C4-2B (cell line): ENCODE results near the gene PCDH15.

Source experiments
- H3K27ac ChIP-seq: fragments of 450-650 bp; 2 replicates; pipeline ENCODE4 v1.5.1; 2017
- ZFX ChIP-seq: fragments of 450-650 bp; IDR thresholded peaks from 2 replicates; pipeline ENCODE4 v1.6.1; 2017
- TF ChIP-seq, protein P1 (sequence below): fragments of 450-650 bp; conservative IDR thresholded peaks from 2 replicates; pipeline ENCODE4 v1.5.1; 2017; ENCODE audit warnings: mild to moderate bottlenecking

PCDH15 gene

DNA sequence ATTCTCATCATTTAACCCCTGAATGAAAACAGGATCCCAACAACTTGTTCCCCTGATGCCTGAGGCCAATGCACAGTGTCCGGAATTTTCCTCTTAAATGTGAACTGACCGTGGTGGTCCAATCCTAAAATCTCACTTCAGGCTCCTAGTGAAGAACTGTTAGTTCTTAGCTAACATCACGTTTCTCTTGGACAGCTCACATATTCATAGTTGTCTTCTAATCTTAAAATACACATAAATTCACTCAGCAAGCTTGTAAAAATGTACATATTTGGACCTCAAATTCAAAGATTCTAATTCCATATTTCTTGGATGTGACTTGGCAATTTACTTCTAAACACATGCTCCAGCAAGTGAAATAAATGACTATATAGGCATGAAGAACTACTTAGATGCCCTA lies 297.2 kb downstream of the PCDH15 start:
- no peak overlapping the region for H3K27ac ChIP-seq
- no peak for TF ChIP-seq ZFX
- TF ChIP-seq, protein P1, sequence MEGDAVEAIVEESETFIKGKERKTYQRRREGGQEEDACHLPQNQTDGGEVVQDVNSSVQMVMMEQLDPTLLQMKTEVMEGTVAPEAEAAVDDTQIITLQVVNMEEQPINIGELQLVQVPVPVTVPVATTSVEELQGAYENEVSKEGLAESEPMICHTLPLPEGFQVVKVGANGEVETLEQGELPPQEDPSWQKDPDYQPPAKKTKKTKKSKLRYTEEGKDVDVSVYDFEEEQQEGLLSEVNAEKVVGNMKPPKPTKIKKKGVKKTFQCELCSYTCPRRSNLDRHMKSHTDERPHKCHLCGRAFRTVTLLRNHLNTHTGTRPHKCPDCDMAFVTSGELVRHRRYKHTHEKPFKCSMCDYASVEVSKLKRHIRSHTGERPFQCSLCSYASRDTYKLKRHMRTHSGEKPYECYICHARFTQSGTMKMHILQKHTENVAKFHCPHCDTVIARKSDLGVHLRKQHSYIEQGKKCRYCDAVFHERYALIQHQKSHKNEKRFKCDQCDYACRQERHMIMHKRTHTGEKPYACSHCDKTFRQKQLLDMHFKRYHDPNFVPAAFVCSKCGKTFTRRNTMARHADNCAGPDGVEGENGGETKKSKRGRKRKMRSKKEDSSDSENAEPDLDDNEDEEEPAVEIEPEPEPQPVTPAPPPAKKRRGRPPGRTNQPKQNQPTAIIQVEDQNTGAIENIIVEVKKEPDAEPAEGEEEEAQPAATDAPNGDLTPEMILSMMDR, result no peak

DNA sequence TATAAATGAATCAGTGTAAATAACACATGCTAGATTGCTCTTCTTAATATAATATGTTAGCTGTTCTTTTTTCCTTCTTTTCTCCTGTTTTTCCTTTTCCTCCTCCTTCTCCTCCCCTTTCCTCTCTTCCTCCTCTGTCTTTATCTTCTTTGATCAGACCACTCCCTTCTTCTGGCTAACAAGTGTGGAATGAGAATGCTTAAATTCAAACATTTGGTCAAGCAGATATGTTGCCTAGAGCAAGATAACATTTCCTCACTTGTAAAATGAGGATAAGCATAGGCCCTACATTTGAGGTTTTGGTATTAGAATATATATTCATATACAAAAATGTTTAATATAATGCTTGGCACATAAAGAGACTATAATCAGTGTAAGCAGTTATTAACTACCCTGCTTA lies 299.1 kb downstream of the PCDH15 start:
- TF ChIP-seq, protein P1, result no peak
- no peak for TF ChIP-seq ZFX
- no peak overlapping the region for H3K27ac ChIP-seq

DNA sequence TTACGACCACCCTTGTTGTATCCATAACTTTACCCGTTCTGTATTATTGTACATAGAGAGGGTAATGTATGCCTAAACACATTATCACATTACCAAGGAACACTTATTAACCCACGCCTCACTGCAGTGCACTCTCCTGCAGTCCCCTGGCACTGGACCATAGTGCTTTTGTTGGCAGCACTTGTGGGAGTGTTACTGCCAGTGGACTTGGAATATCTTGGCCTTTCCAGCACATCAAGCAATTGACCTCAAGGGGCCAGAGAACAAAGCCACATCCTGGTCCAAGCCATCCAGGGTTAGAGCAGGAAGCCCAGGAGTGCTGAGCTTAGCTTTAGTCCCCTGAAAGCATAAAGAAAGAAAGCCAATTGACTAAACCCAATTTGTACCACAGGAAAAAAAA lies 304.2 kb downstream of the PCDH15 start:
- H3K27ac ChIP-seq, result no peak overlapping the region
- TF ChIP-seq, protein P1, result no peak
- no peak for TF ChIP-seq ZFX

DNA sequence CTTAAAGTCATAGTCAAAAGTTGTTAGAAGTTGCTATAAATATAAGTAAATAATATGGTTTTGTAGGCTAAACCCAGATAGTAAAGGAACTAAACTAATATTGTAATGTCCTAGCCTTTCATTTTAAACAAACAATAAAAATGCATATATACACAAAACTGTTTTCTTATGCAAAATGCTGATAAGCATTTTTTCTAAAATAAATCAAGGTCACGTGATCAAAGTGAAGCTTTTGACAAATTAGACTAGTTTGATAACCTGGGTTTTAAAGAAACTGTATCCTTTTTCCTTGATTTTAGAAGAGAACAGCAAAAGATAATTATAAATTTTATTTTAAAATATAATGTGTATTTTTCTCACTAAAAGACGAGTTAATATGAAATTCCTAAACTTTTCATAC lies 313.3 kb downstream of the PCDH15 start:
- TF ChIP-seq, protein P1, result no peak
- no peak for TF ChIP-seq ZFX
- no peak overlapping the region for H3K27ac ChIP-seq

DNA sequence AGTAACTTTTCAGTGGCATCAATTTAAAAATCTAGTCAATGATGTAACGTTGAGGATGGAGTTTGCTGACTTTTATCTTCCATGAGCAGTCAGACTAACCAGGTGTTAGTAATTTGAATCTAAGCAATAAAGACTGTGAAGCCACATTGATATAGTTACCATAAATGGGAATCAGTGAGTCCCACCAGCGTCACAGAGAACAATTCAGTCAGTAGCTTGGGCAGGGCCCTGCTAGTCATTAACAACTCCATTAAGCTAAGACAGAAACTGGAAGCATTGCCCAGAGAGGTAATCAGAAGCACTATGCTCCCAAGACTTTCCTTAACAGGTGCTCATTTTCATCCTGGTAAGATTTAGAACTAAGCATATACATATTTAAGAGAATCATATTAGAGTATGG lies 315.1 kb downstream of the PCDH15 start:
- H3K27ac ChIP-seq, result no peak overlapping the region
- TF ChIP-seq ZFX, result no peak
- TF ChIP-seq, protein P1, result no peak

DNA sequence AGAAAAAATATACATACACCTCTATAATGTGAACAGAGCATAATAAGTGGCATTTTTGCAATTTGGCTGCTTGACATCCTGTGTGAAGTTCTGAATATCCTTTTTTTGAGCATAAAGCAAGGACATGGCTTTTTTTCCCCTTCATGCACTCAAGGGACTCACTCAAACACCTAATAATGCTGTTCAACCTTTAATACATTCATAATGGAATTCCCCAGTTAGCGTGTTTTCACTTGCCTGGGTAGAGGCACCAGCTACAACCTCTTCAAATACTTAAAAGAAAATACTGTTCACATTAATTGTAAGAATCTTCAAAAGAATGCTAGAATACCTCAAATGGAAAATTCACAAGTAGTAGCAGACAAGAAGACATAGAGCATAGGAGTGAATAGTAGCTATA lies 316.8 kb downstream of the PCDH15 start:
- no peak overlapping the region for H3K27ac ChIP-seq
- TF ChIP-seq ZFX, result no peak
- TF ChIP-seq, protein P1, result no peak

DNA sequence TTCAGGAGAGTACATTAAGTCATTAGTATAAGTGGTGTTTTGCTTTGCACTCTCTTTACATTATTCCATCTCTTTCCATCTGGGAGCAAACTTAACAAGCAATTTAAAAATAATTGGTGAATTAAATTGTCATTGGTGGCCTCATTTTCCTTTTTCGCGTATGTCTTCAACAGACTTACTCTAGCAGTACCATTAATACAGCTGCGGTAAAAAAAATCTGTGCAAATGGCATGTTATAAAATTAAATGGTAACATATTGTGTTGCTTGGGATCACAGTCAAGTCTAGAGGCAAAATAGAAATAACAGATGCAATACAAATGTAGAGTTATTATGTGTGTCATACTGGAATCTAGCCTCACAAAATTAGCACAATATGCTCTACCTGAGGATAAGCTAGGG lies 322.4 kb downstream of the PCDH15 start:
- no peak for TF ChIP-seq ZFX
- TF ChIP-seq, protein P1, result no peak

More for the DNA sequence above, 322.4 kb downstream of the PCDH15 start:
- H3K27ac ChIP-seq, result no peak overlapping the region
